HepG2 (cell line): ENCODE measurements around the gene OTOP2. TPM values are rescaled to one million over a fixed set of nuclear protein-coding genes. Genes with fewer than 3 reads are reported as not detected.

Experiments
- EP300 ChIP-seq, 3 experiments: sonication (generic) in 1 of 3; formaldehyde crosslinking in 1 of 3; IDR thresholded peaks; 2 replicates each; pipeline versions ENCODE4 v1.5.1 to v1.6.1; 2011 to 2020; ENCODE audit warnings: low read depth in 2 of 3, low read length in 2 of 3, borderline replicate concordance in 1 of 3, improper control_type of control experiment in 1 of 3, mild to moderate bottlenecking in 1 of 3, missing genetic modification reagents in 1 of 3, moderate library complexity in 1 of 3
- HDAC6 ChIP-seq: fragments of 200-600 bp; sonication (generic); IDR thresholded peaks from 2 replicates; pipeline ENCODE4 v1.7.0; 2017; ENCODE audit warnings: mild to moderate bottlenecking, antibody characterized with exemption, low read length, low read depth
- NFYC ChIP-seq: IDR thresholded peaks from 2 replicates; pipeline ENCODE4 v1.6.1; 2016; ENCODE audit warnings: missing genetic modification reagents, missing compliant biosample characterization
- POLR2AphosphoS5 ChIP-seq: IDR thresholded peaks from 2 replicates; pipeline ENCODE4 v1.6.1; 2012; ENCODE audit warnings: low read depth, low read length
- TARDBP ChIP-seq: sonication (generic); formaldehyde crosslinking; IDR thresholded peaks from 2 replicates; pipeline ENCODE4 v1.8.0; 2022; ENCODE audit warnings: mild to moderate bottlenecking, missing genetic modification reagents
- TMF1 ChIP-seq: sonication (generic); formaldehyde crosslinking; IDR thresholded peaks from 2 replicates; pipeline ENCODE4 v1.8.1; 2022; ENCODE audit warnings: low read depth, missing genetic modification reagents
- TRIM24 ChIP-seq: sonication (generic); formaldehyde crosslinking; IDR thresholded peaks from 2 replicates; pipeline ENCODE4 v1.8.0; 2022; ENCODE audit warnings: mild to moderate bottlenecking, missing genetic modification reagents
- ZFP41 ChIP-seq: sonication (generic); formaldehyde crosslinking; IDR thresholded peaks from 2 replicates; pipeline ENCODE4 v1.4.0; 2020; ENCODE audit warnings: mild to moderate bottlenecking, missing genetic modification reagents, borderline replicate concordance
- ZNF17 ChIP-seq: sonication (generic); formaldehyde crosslinking; IDR thresholded peaks from 2 replicates; pipeline ENCODE4 v1.5.0; 2020; ENCODE audit warnings: mild to moderate bottlenecking, missing genetic modification reagents
- ZNF318 ChIP-seq: sonication (generic); formaldehyde crosslinking; IDR thresholded peaks from 2 replicates; pipeline ENCODE4 v1.4.0; 2020; ENCODE audit warnings: mild to moderate bottlenecking, missing genetic modification reagents
- ZNF333 ChIP-seq: sonication (generic); formaldehyde crosslinking; IDR thresholded peaks from 2 replicates; pipeline ENCODE4 v1.4.0; 2020; ENCODE audit warnings: mild to moderate bottlenecking, missing genetic modification reagents, borderline replicate concordance
- ZNF337 ChIP-seq: sonication (generic); formaldehyde crosslinking; IDR thresholded peaks from 2 replicates; pipeline ENCODE4 v1.5.1; 2020; ENCODE audit warnings: missing genetic modification reagents, low read depth, mild to moderate bottlenecking, borderline replicate concordance
- ZNF44 ChIP-seq: sonication (generic); formaldehyde crosslinking; IDR thresholded peaks from 2 replicates; pipeline ENCODE4 v1.5.1; 2020; ENCODE audit warnings: mild to moderate bottlenecking, missing genetic modification reagents
- ZNF672 ChIP-seq: sonication (generic); formaldehyde crosslinking; IDR thresholded peaks from 2 replicates; pipeline ENCODE4 v1.8.1; 2022; ENCODE audit warnings: missing genetic modification reagents
- ZNF747 ChIP-seq: sonication (generic); formaldehyde crosslinking; IDR thresholded peaks from 2 replicates; pipeline ENCODE4 v1.8.1; 2023; ENCODE audit warnings: missing genetic modification reagents, mild to moderate bottlenecking, borderline replicate concordance
- polyA plus RNA-seq, 8 experiments: library from polyadenylated mRNA; depleted of rRNA in 3 of 8; stranded (reverse) in 7 of 8; unstranded in 1 of 8; fragments of >200 nt; fragmentation: Illumina TruSeq in 4 of 8; extraction: Trizol in 4 of 8; gene quantifications; 2 replicates each; pipeline versions ENCODE4 v1.2.1 to v1.2.3, GENCODE V29; 2011 to 2016; ENCODE audit warnings: low read depth in 4 of 8, missing spikeins in 1 of 8, mixed read lengths in 1 of 8; ENCODE audit not compliant: insufficient read depth in 1 of 8
- total RNA-seq, 5 experiments: library from RNA; depleted of rRNA; stranded (reverse); fragments of >200 nt; fragmentation: Illumina TruSeq; extraction: Trizol; gene quantifications; 2 replicates each; pipeline ENCODE4 v1.2.3, GENCODE V29; 2016; ENCODE audit warnings: low read depth in 1 of 5
- TF ChIP-seq, protein P1 (sequence below): sonication (generic); formaldehyde crosslinking; IDR thresholded peaks from 2 replicates; pipeline ENCODE4 v1.8.0; 2022; ENCODE audit warnings: low read depth, missing genetic modification reagents
- TF ChIP-seq, protein P2 (sequence below): sonication (generic); formaldehyde crosslinking; IDR thresholded peaks from 2 replicates; pipeline ENCODE4 v1.5.1; 2020; ENCODE audit warnings: missing genetic modification reagents, mild to moderate bottlenecking, borderline replicate concordance

Gene OTOP2
- total and polyA plus RNA-seq, 2 of the 13 experiments (the other 11 are each of a cell fraction or from before 2014, with no cell fraction given): not detected

- TF ChIP-seq HDAC6 (no peak), ZNF17 (CRISPR knock-in tag) (no peak), ZNF672 (no peak), TMF1 (CRISPR knock-in tag) (no peak), ZNF747 (CRISPR knock-in tag) (no peak), POLR2AphosphoS5 (no peak), ZNF333 (CRISPR knock-in tag) (no peak), ZNF337 (CRISPR knock-in tag) (no peak), ZNF44 (CRISPR knock-in tag) (no peak), TARDBP (no peak), NFYC (CRISPR knock-in tag) (no peak), TRIM24 (no peak), EP300 (IDR thresholded peaks at IDR 0.05; ENCODE audit: low read depth in 2 of 2, low read length in 2 of 2) (no peak), EP300 (CRISPR knock-in tag; IDR thresholded peaks at IDR 0.05; ENCODE audit: borderline replicate concordance) (no peak), ZNF318 (CRISPR knock-in tag) (no peak), ZFP41 (CRISPR knock-in tag) (no peak)
- TF ChIP-seq, protein P1, sequence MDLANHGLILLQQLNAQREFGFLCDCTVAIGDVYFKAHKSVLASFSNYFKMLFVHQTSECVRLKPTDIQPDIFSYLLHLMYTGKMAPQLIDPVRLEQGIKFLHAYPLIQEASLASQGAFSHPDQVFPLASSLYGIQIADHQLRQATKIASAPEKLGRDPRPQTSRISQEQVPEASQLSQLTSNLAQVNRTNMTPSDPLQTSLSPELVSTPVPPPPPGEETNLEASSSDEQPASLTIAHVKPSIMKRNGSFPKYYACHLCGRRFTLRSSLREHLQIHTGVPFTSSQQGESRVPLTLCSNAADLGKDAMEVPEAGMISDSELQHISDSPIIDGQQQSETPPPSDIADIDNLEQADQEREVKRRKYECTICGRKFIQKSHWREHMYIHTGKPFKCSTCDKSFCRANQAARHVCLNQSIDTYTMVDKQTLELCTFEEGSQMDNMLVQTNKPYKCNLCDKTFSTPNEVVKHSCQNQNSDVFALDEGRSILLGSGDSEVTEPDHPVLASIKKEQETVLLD (CRISPR knock-in tag): no peak
- TF ChIP-seq, protein P2, sequence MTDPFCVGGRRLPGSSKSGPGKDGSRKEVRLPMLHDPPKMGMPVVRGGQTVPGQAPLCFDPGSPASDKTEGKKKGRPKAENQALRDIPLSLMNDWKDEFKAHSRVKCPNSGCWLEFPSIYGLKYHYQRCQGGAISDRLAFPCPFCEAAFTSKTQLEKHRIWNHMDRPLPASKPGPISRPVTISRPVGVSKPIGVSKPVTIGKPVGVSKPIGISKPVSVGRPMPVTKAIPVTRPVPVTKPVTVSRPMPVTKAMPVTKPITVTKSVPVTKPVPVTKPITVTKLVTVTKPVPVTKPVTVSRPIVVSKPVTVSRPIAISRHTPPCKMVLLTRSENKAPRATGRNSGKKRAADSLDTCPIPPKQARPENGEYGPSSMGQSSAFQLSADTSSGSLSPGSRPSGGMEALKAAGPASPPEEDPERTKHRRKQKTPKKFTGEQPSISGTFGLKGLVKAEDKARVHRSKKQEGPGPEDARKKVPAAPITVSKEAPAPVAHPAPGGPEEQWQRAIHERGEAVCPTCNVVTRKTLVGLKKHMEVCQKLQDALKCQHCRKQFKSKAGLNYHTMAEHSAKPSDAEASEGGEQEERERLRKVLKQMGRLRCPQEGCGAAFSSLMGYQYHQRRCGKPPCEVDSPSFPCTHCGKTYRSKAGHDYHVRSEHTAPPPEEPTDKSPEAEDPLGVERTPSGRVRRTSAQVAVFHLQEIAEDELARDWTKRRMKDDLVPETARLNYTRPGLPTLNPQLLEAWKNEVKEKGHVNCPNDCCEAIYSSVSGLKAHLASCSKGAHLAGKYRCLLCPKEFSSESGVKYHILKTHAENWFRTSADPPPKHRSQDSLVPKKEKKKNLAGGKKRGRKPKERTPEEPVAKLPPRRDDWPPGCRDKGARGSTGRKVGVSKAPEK: no peak
These were observed 37.7 kb downstream of the OTOP2 start (continued) for GRCh38 chr17:74961657-74962350.
